Activated naive CD4-positive, alpha-beta T cell treated with anti-CD3 and anti-CD28 coated beads, Interleukin-2, amount 50 U/mL, for 16 hours (primary cell): ENCODE data around the gene ZNF487.
"Not testable (repeated sequence)": the region's sequence is repeated elsewhere in the genome, so short reads cannot be mapped to it uniquely, and the experiment has no call there.

Experiments
- DNase-seq: peaks from one replicate; pipeline ENCODE4 v3.0.0-alpha.2; 2020

Gene ZNF487

GRCh38 chr10:43407148-43407575 lies 29.7 kb upstream of the ZNF487 start:
- DNase-seq = peak; percentile 56

- peak; percentile 93 for DNase-seq
Measured at GRCh38 chr10:43407576-43408330, 29.2 kb upstream of the ZNF487 start.

GRCh38 chr10:43408331-43408709 lies 28.6 kb upstream of the ZNF487 start:
- DNase-seq = no peak

DNA sequence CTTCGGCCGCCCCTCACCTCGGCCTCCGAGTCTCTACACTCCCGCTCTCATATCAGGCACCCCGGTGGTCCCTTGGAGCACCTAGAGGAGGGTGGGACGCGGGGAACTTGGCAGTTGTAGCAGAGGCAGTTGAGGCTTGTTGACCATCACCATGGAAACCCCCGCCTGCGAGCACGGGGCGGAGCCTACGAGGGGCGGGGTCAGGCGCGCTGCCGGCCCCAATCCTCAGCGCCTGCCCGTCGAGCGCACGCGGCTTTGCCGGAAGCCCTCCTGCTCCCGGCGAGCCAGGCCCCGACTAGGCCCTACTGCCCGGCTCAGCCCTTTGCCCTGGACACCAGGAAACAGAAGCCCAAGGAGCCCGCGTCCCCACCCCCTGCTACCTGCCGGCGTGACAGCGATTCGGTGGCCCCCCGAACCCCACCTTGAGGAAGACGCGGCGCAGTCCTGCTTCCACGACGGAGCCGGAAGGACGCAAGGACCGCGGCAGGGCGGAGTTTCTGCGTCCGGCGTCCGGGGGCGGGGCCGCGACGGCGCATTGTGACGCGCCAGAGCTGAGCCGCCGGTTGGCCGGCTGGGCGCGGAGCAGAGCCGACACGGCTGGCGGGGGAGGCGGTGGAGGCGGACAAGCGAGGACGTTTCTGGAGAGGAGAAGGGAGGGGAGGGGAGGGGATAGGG lies 28.1 kb upstream of the ZNF487 start, which contains the start of gene HNRNPF:
HNRNPF (minus strand) TSS at position 477 of the 675 bp plus-strand sequence. CDS start 21,302 bp downstream, outside the sequence.
- peak; percentile 95 for DNase-seq

GRCh38 chr10:43409385-43410109 lies 27.4 kb upstream of the ZNF487 start:
- peak; percentile 77 for DNase-seq

DNA sequence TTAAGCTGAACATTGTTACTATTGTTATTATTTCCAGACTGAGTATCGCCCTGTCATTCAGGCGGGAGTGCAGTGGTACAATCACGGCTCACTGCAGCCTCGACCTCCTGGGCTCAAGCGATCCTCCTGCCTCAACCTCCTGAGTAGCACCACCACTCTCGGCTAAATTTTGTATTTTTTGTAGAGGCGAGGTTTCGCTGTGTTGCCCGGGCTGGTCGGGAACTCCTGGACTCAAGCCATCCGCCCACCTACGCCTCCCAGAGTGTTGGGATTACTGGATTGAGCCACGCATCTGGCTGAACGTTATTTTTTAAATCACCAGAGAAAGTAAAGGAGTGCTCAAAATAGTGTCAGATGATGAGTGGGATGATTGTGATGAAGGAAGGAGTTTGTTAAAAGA lies 26.6 kb upstream of the ZNF487 start:
- no peak for DNase-seq

GRCh38 chr10:43411536-43411935 lies 25.4 kb upstream of the ZNF487 start:
- DNase-seq = no peak

DNA sequence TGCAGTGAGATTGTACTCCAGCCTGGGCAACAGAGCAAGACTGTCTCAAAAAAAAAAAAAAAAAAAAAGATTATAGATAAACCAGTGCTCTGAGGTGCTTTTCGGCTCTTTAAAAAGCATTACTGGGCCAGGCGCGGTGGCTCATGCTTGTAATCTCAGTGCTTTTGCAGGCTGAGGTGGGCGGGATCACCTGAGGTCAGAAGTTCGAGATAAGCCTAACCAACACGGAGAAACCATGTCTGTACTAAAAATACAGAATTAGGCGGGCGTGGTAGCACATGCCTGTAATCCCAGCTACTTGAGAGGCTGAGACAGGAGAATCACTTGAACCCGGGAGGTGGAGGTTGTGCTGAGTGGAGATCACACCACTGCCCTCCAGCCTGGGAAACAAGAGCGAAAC lies 21.4 kb upstream of the ZNF487 start:
- DNase-seq = no peak

DNA sequence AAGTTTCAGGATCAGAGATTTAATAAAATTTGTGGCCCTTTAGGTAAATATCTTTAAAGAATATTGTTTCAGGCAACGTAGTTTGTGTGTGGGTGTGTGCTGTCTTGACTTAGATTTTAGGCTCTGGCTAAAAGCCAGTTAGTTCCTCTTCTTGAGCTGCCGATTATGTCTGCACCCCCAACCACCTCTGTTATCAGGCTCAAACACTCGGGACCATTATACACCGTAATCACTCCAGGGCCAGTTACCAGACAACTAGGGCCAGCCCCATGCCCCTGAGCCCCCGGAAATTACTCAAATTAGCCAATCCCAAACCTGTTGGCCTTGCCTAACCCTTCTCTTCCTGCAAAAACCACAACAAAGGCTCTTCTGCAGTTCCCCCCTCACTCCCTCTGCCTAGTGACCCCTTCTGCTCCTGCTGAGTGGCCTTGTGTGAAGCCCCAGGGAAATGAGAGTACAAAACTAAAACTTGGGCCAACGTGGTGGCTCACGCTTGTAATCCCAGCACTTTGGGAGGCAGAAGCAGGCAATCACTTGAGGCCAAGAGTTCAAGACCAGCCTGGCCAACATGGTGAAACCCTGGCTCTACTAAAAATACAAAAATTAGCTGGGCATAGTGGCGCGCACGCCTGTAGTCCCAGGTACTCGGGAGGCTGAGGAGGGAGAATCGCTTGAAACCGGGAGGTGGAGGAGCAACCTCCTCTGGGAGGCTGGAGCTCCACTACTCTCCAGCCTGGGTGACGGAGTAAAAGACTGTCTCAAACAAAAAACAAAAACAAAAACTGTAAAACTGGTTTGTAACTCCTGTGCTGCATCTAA lies 18.8 kb upstream of the ZNF487 start:
- no peak for DNase-seq

DNA sequence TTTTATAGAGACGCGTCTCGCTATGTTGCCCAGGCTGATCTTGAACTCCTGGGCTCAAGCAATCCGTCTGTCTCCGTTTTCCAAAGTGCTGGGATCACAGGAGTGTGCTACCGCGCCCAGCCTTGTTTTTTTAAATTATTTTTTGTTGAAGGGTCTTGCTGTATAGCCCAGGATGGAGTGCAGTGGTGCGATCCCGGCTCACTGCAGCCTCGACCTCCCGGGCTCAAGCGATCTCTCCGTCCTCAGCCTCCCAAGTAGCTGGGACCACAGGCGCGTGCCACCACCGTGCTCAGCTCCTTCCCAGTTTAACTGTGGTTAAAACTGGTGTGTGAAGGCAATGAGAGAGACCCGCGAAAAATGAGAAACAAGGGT lies 16.9 kb upstream of the ZNF487 start:
- DNase-seq = no peak

DNA sequence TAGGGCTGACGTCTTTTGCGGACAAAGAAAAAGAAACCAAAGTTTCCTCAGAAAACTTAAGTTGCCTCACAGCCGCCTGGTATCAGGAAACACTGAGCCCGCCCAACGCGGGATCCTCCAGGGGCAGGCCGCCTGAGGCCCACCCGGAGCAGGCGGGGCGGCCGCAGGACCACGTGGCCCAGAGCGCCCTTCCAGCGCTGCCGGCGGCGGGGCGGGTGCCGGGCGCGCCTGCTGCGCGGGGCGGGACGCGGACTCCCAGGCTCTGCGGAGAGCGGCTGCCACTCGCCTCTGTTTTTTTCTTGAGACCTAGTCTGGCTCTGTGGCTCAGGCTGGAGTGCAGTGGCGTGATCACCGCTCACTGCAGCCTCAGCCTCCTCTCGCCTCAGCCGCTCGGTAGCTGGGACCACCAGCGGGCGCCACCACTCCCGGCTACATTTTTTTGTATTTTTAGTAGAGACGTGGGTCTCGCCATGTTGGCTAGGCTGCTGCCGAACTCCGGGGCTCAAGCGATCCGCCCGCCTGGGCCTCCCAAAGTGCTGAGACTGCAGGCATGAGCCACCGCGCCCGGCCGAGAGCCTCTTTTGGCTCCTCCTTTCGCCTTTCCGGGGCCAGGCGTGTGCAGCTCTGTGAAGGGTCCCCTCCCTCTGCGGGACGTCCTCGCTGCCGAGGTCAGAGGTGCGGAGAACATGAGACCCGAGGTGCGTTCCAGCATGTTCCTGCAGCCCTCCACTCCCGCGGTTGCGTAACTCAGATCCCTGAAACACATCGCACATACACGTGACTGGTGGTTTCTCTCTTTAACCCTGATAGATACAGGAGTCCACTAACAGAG lies 16.3 kb upstream of the ZNF487 start:
- peak; percentile 79 for DNase-seq

- no peak for DNase-seq
Measured at GRCh38 chr10:43421201-43421507, 15.8 kb upstream of the ZNF487 start.

GRCh38 chr10:43421519-43421918 lies 15.4 kb upstream of the ZNF487 start:
- DNase-seq = no peak

DNA sequence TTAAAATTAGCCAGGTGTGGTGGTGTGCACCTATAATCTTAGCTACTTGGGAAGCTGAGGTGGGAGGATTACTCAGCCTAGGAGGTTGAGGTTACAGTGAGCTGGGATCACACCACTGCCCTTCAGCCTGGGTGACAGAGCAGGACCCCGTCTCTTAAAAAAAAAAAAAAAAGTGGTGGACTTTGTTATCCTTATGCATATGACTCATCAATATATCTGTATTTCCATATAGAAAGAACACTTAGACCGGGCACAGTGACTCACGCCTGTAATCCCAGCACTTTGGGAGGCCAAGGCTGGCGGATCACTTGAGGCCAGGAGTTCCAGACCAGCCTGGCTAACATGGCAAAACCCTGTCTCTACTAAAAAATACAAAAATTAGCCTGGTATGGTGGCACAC lies 15.0 kb upstream of the ZNF487 start:
- not testable (repeated sequence) for DNase-seq

DNA sequence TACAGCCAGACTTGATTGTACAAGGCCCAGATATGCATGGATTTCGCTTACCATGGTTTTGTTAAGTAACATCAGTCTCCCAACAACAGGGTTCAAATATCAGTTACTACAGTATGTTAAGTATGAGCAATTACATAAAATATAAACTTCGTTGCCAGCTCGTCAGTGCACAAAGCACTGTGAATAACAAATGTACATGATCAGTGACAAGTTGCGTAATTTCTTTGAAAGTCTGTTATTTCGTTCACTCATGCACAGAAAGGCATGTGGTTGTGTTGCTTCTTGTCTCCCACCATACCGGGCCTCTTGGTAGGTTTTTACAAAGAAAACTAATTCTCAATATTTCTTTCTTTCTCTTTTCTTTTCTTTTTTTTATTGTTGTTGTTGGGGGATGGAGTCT lies 12.5 kb upstream of the ZNF487 start:
- DNase-seq = no peak

DNA sequence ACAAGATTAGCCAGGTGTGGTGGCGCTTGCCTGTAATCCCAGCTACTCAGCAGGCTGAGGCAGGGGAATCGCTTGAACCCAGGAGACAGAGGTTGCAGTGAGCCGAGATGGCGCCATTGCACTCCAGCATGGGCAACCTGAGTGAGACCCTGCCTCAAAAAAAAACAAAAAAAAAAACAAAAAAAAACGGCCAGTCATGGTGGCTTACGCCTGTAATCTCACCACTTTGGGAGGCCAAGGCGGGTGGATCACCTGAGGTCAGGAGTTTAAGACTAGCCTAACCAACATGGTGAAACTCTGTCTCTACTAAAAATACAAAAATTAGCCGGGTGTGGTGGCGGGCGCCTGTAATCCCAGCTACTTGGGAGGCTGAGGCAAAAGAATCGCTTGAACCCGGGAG lies 10.4 kb upstream of the ZNF487 start:
- not testable (repeated sequence) for DNase-seq

- DNase-seq = peak; percentile 64
Measured at GRCh38 chr10:43427166-43427825, 9.6 kb upstream of the ZNF487 start.

- DNase-seq = no peak
Measured at GRCh38 chr10:43430926-43431663, 5.8 kb upstream of the ZNF487 start.

DNA sequence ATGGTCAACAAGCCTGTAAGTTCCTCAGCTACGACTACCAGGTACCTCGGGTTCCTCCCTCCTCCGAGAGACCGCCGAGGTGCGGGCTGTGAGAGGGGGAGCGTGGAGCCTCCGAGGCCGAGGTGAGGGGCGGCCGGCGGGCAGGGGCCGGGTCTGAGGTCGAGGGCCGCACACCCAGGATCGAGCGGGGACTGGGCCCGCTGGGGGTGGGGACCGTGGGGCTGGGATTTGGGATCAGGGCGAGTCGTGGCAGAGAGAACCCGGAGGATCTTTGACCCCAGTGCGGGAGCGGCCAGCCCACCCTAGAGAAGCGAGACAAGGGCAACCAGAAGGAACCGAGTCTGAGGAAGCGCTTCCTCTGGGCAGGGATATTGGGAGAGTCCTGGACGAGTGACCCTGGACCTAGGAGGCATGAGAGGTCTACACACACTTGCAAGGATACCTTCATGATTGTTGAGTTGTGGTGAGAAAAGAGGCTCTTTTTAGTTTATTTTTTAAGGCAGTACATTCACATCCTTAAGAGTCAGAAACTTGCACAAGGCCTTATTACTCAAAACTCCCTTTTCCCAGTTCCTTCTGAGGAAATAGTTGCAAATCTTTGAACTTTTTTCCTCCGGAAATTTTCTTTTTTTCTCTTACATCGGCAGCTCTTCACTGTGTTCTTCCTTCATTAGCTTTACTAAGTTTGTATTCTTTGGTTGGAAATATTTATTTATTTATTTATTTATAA lies 395 bp downstream of the ZNF487 start:
- no peak for DNase-seq
